H9 (cell line): ENCODE results near the gene CSAD. TPM values are rescaled to one million over a fixed set of nuclear protein-coding genes. Genes with fewer than 3 reads are reported as not detected.

Source experiments
- DNase-seq: peaks from one replicate; pipeline ENCODE4 v3.0.0-alpha.2; 2017
- H2AFZ ChIP-seq: one replicate; pipeline ENCODE4 v1.6.1; 2013; ENCODE audit warnings: mild to moderate bottlenecking, low read length, control low read depth, moderate library complexity
- H2AK5ac ChIP-seq: 2 replicates; pipeline ENCODE4 v1.6.1; 2013; ENCODE audit warnings: low read length, control low read depth, mixed read lengths; ENCODE audit not compliant: insufficient read length
- H2BK120ac ChIP-seq: one replicate; pipeline ENCODE4 v1.6.1; 2013; ENCODE audit warnings: low read depth, mild to moderate bottlenecking, low read length, control low read depth, inconsistent platforms; ENCODE audit not compliant: poor library complexity, severe bottlenecking
- H2BK12ac ChIP-seq: 2 replicates; pipeline ENCODE4 v1.6.1; 2013; ENCODE audit warnings: low read length, control low read depth, mixed read lengths, low read depth; ENCODE audit not compliant: insufficient read length
- H2BK15ac ChIP-seq: 2 replicates; pipeline ENCODE4 v1.6.1; 2013; ENCODE audit warnings: low read depth, low read length, control low read depth
- H2BK20ac ChIP-seq: one replicate; pipeline ENCODE4 v1.6.1; 2013; ENCODE audit warnings: low read depth, mild to moderate bottlenecking, low read length, control low read depth, inconsistent platforms; ENCODE audit not compliant: poor library complexity, severe bottlenecking
- H2BK5ac ChIP-seq: 2 replicates; pipeline ENCODE4 v1.6.1; 2013; ENCODE audit warnings: low read length, control low read depth, mixed read lengths; ENCODE audit not compliant: insufficient read length
- H3K14ac ChIP-seq: 2 replicates; pipeline ENCODE4 v1.6.1; 2013; ENCODE audit warnings: low read length, control low read depth; ENCODE audit not compliant: insufficient read depth
- H3K18ac ChIP-seq: 2 replicates; pipeline ENCODE4 v1.6.1; 2013; ENCODE audit warnings: low read depth, mild to moderate bottlenecking, mixed read lengths, low read length, control low read depth; ENCODE audit not compliant: insufficient read length
- H3K23ac ChIP-seq: 2 replicates; pipeline ENCODE4 v1.6.1; 2013; ENCODE audit warnings: low read length, control low read depth, mixed read lengths, low read depth; ENCODE audit not compliant: insufficient read length
- H3K23me2 ChIP-seq: 2 replicates; pipeline ENCODE4 v1.6.1; 2013; ENCODE audit warnings: low read depth, mild to moderate bottlenecking, mixed read lengths, low read length, control low read depth; ENCODE audit not compliant: insufficient read length, poor library complexity, severe bottlenecking
- H3K27ac ChIP-seq: 2 replicates; pipeline ENCODE4 v1.5.1; 2013; ENCODE audit warnings: low read length, control low read depth, mixed read lengths, low read depth; ENCODE audit not compliant: insufficient read length
- H3K27me3 ChIP-seq: 2 replicates; pipeline ENCODE4 v1.6.1; 2013; ENCODE audit warnings: low read length, control low read depth, inconsistent platforms; ENCODE audit not compliant: insufficient read depth
- H3K4ac ChIP-seq: 2 replicates; pipeline ENCODE4 v1.6.1; 2013; ENCODE audit warnings: low read depth, mild to moderate bottlenecking, control low read depth, inconsistent platforms, low read length, moderate library complexity
- H3K4me1 ChIP-seq: 2 replicates; pipeline ENCODE4 v1.6.1; 2013; ENCODE audit warnings: low read length, control low read depth, inconsistent platforms; ENCODE audit not compliant: insufficient read depth
- H3K4me2 ChIP-seq: 2 replicates; pipeline ENCODE4 v1.6.1; 2013; ENCODE audit warnings: low read length, control low read depth, mixed read lengths; ENCODE audit not compliant: insufficient read length, insufficient read depth
- H3K56ac ChIP-seq: 2 replicates; pipeline ENCODE4 v1.6.1; 2013; ENCODE audit warnings: low read depth, mild to moderate bottlenecking, mixed read lengths, low read length, control low read depth; ENCODE audit not compliant: insufficient read length
- H3K79me1 ChIP-seq: 2 replicates; pipeline ENCODE4 v1.6.1; 2013; ENCODE audit warnings: low read depth, mild to moderate bottlenecking, moderate library complexity, low read length, control low read depth, inconsistent platforms; ENCODE audit not compliant: insufficient read depth, poor library complexity, severe bottlenecking
- H3K79me2 ChIP-seq: 2 replicates; pipeline ENCODE4 v1.6.1; 2013; ENCODE audit warnings: low read length, control low read depth, inconsistent platforms; ENCODE audit not compliant: insufficient read depth
- H3K9ac ChIP-seq: 2 replicates; pipeline ENCODE4 v1.6.1; 2013; ENCODE audit warnings: low read length, control low read depth, mixed read lengths; ENCODE audit not compliant: insufficient read length; ENCODE audit errors: extremely low read depth
- H3K9me3 ChIP-seq: one replicate; pipeline ENCODE4 v1.6.1; 2013; ENCODE audit warnings: low read depth, low read length, inconsistent platforms; ENCODE audit not compliant: control insufficient read depth
- H3T11ph ChIP-seq: one replicate; pipeline ENCODE4 v1.6.1; 2013; ENCODE audit warnings: mild to moderate bottlenecking, low read length, control low read depth, inconsistent platforms
- H4K20me1 ChIP-seq: one replicate; pipeline ENCODE4 v1.6.1; 2013; ENCODE audit not compliant: control insufficient read depth, insufficient read length, insufficient read depth
- H4K5ac ChIP-seq: 2 replicates; pipeline ENCODE4 v1.6.1; 2013; ENCODE audit warnings: low read depth, mild to moderate bottlenecking, mixed read lengths, low read length, control low read depth; ENCODE audit not compliant: insufficient read length
- H4K8ac ChIP-seq: replicated peaks from 2 replicates; pipeline ENCODE4 v1.6.1; 2013; ENCODE audit warnings: low read length, control low read depth, mixed read lengths, low read depth; ENCODE audit not compliant: insufficient read length
- H4K91ac ChIP-seq: 2 replicates; pipeline ENCODE4 v1.6.1; 2013; ENCODE audit warnings: low read depth, mild to moderate bottlenecking, moderate library complexity, mixed read lengths, low read length, control low read depth; ENCODE audit not compliant: insufficient read length
- H3K27ac Mint-ChIP-seq, 3 experiments: 2 replicates in 2 of 3; 3 replicates in 1 of 3; pipeline ENCODE4 v1.8.0; 2020 to 2021; ENCODE audit warnings: mixed read lengths in 3 of 3, mild to moderate bottlenecking in 1 of 3, moderate library complexity in 1 of 3
- H3K27me3 Mint-ChIP-seq: 2 replicates; pipeline ENCODE4 v1.8.0; 2021; ENCODE audit warnings: low read depth, mild to moderate bottlenecking, moderate library complexity, mixed read lengths
- H3K36me3 Mint-ChIP-seq, 3 experiments: 2 replicates in 2 of 3; 3 replicates in 1 of 3; pipeline ENCODE4 v1.8.0; 2020 to 2021; ENCODE audit warnings: low read depth in 3 of 3, mixed read lengths in 3 of 3; ENCODE audit not compliant: insufficient read depth in 1 of 3
- H3K4me1 Mint-ChIP-seq, 2 experiments: 2 replicates each; pipeline ENCODE4 v1.8.0; 2020; ENCODE audit warnings: mixed read lengths in 2 of 2
- H3K4me3 Mint-ChIP-seq, 2 experiments: 2 replicates in 1 of 2; 3 replicates in 1 of 2; pipeline ENCODE4 v1.8.0; 2020 to 2021; ENCODE audit warnings: mild to moderate bottlenecking in 2 of 2, mixed read lengths in 2 of 2, moderate library complexity in 1 of 2
- H3K9me3 Mint-ChIP-seq, 2 experiments: 2 replicates in 1 of 2; 3 replicates in 1 of 2; pipeline ENCODE4 v1.8.0; 2020; ENCODE audit warnings: mild to moderate bottlenecking in 2 of 2, mixed read lengths in 2 of 2, moderate library complexity in 1 of 2
- CTCF ChIP-seq: fragments of 200-600 bp; sonication (generic); conservative IDR thresholded peaks from 3 replicates; pipeline ENCODE4 v1.8.0; 2021; ENCODE audit warnings: antibody characterized with exemption, mild to moderate bottlenecking
- WGBS: extraction: QIAGEN DNeasy Blood & Tissue Kit; methylation state at CpG from one replicate; pipeline ENCODE4 v1.1.7; 2013; ENCODE audit warnings: missing lambda C conversion rate, low lambda C conversion rate, mixed read lengths; ENCODE audit not compliant: insufficient read length; ENCODE audit errors: extremely low coverage; 5-methylcytosine and 5-hydroxymethylcytosine counted together
- total RNA-seq: library from RNA; stranded (reverse); gene quantifications from 2 replicates; pipeline ENCODE4 v1.2.1, GENCODE V29; 2021

Gene CSAD
- total RNA-seq, 1 experiment from 2014 or later, result 7.4 TPM

GRCh38 chr12:53212931-53213330 lies 32.2 kb upstream of the CSAD start:
- no peak overlapping the region for H3T11ph ChIP-seq
- H4K91ac ChIP-seq, result no peak overlapping the region
- peaks cover 4% of the 10 kb centered on the region for H3K27me3 Mint-ChIP-seq
- no peak overlapping the region for H2BK5ac ChIP-seq
- H3K23ac ChIP-seq, result no peak overlapping the region
- H3K79me1 ChIP-seq, result no peaks in the 10 kb centered on the region
- no peak overlapping the region for H4K8ac ChIP-seq
- no peak overlapping the region for H3K18ac ChIP-seq
- no peak overlapping the region for H2AK5ac ChIP-seq
- peaks cover 32% of the 10 kb centered on the region; the same call in 1 of the 2 replicates for H3K4me1 ChIP-seq
- no peaks in the 10 kb centered on the region for H3K27me3 ChIP-seq
- no peak for TF ChIP-seq CTCF
- no peak for DNase-seq
- H3K4me2 ChIP-seq, result no peak overlapping the region
- no peak overlapping the region for H2BK15ac ChIP-seq
- H3K4me3 Mint-ChIP-seq, result no peak overlapping the region; a peak in 1 of 5 replicates
- WGBS, result no CpG with 5 or more reads among the region's 12 CpGs
- H3K4me1 Mint-ChIP-seq, result peaks cover 54 to 55% of the 10 kb centered on the region in 2 experiments
- H3K14ac ChIP-seq, result no peak overlapping the region
- H3K4ac ChIP-seq, result no peak overlapping the region
- H3K23me2 ChIP-seq, result no peaks in the 10 kb centered on the region
- no peak overlapping the region for H2BK12ac ChIP-seq
- no peak overlapping the region for H3K27ac ChIP-seq
- peaks cover 20 to 59% (median 58%) of the 10 kb centered on the region in 3 experiments; a peak in 6 of 7 replicates for H3K36me3 Mint-ChIP-seq
- H3K56ac ChIP-seq, result no peak overlapping the region
- H3K9me3 Mint-ChIP-seq, result no peaks in the 10 kb centered on the region; a peak in 2 of 5 replicates
- H2BK20ac ChIP-seq, result no peak overlapping the region
- no peaks in the 10 kb centered on the region for H4K20me1 ChIP-seq
- no peaks in the 10 kb centered on the region for H3K9me3 ChIP-seq
- H3K27ac Mint-ChIP-seq, result no peak overlapping the region
- H3K79me2 ChIP-seq, result no peaks in the 10 kb centered on the region
- no peak overlapping the region for H2AFZ ChIP-seq
- no peak overlapping the region for H2BK120ac ChIP-seq
- no peak overlapping the region for H4K5ac ChIP-seq
- no peak overlapping the region for H3K9ac ChIP-seq
